ENCODE data around the gene TMUB1. TPM values are rescaled to one million over a fixed set of nuclear protein-coding genes. Genes with fewer than 3 reads are reported as not detected.

Gene TMUB1, protein sequence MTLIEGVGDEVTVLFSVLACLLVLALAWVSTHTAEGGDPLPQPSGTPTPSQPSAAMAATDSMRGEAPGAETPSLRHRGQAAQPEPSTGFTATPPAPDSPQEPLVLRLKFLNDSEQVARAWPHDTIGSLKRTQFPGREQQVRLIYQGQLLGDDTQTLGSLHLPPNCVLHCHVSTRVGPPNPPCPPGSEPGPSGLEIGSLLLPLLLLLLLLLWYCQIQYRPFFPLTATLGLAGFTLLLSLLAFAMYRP
- total RNA-seq (40.5 and 45.0 TPM in 2 replicates), polyA plus RNA-seq (83.1 and 91.9 TPM in 2 replicates)

- Histone ChIP-seq H3K4me1 (ENCODE audit: insufficient read depth) (peaks cover 55% of the 10 kb centered on the region), H3K4me2 (peak within 1 kb of the TSS; percentile 90), H3K4me3 (peak within 1 kb of the TSS; percentile 91), H3K36me3 (replicated peaks; ENCODE audit: insufficient read depth, low read depth) (no peaks in the 10 kb centered on the region), H3K79me2 (peaks cover 53% of the 10 kb centered on the region), H3K9me2 (replicated peaks; ENCODE audit: insufficient read depth) (no peaks in the 10 kb centered on the region), H3K27ac (peak within 1 kb of the TSS; percentile 94), H4K20me1 (ENCODE audit: insufficient read depth, poor library complexity, severe bottlenecking) (peaks cover 9% of the 10 kb centered on the region), H3K9me3 (ENCODE audit: low read depth) (no peaks in the 10 kb centered on the region), H2AFZ (peak within 1 kb of the TSS; percentile 79), H3K27me3 (no peaks in the 10 kb centered on the region)
- DNase-seq (ENCODE audit: low spot score) = peak; percentile 88
- under 1% methylated on average over 55 of the region's 69 CpGs for whole genome bisulfite sequencing (ENCODE audit: low lambda C conversion rate, missing lambda C conversion rate)
- TF ChIP-seq EZH2phosphoT487 (IDR thresholded peaks at IDR 0.05; ENCODE audit: low read depth, severe bottlenecking, unreplicated experiment) = no peak
- TF ChIP-seq EZH2 (IDR thresholded peaks at IDR 0.05; ENCODE audit: borderline replicate concordance) = no peak
- no peak for TF ChIP-seq CTCF (IDR thresholded peaks at IDR 0.05; ENCODE audit: poor library complexity)
Measured at GRCh38 chr7:151083071-151083823, at the start of gene TMUB1. TSS of gene TMUB1 (minus strand) at chr7:151083493. CDS start at chr7:151082563, 930 bp downstream.

DNA sequence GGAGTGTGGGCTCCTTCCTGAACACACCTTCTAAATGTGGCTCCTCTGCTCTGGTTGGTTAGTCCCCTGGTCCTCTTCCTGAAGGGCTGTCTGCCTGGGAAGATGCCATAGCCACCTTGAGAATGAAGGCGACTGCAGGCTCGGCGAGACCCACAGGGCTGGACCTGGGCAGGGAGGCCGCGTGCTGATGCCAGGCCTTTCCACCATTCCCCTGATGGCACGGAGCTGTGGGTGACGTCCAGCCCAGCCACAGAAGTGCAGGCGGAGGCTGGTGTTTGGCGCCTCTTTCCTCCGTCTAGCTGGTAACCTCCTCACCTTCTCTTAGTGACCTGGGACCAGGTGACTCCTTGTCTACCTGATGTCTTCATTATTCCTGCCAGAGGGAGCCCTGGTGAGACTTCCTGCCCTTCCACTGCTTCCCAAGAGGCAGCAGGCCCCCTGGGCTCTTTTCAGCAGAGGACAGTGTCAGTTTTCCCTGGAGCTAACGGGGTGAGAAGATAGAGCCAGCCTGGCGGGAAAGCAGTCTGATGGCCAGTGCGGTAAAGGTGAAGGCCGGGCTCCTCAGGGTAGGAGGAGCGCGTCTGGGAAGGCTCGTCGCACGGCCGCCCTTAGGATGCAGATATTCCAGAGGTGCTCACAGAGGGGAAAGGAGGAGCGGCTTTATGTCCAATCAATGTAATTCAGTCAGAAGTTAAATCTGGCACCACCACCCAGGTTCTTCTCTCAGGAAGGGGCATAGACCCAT is 49.3 kb upstream of the TMUB1 start:
- H3K36me3 ChIP-seq (replicated peaks; ENCODE audit: insufficient read depth, low read depth) = no peaks in the 10 kb centered on the region
- no peaks in the 10 kb centered on the region for H3K27me3 ChIP-seq
- H3K4me1 ChIP-seq (ENCODE audit: insufficient read depth) = no peaks in the 10 kb centered on the region
- H3K27ac ChIP-seq = no peak overlapping the region
- H3K9me3 ChIP-seq (ENCODE audit: low read depth) = no peaks in the 10 kb centered on the region
- H3K79me2 ChIP-seq = no peaks in the 10 kb centered on the region
- no peak overlapping the region for H3K4me3 ChIP-seq
- 97% methylated on average over 21 of the region's 21 CpGs for WGBS (ENCODE audit: low lambda C conversion rate, missing lambda C conversion rate)
- no peak overlapping the region for H3K4me2 ChIP-seq
- no peak for DNase-seq (ENCODE audit: low spot score)
- TF ChIP-seq EZH2phosphoT487 (IDR thresholded peaks at IDR 0.05; ENCODE audit: low read depth, severe bottlenecking, unreplicated experiment) = no peak
- no peak for TF ChIP-seq CTCF (IDR thresholded peaks at IDR 0.05; ENCODE audit: poor library complexity)
- no peak for TF ChIP-seq EZH2 (IDR thresholded peaks at IDR 0.05; ENCODE audit: borderline replicate concordance)
- no peak overlapping the region for H2AFZ ChIP-seq
- no peaks in the 10 kb centered on the region for H4K20me1 ChIP-seq (ENCODE audit: insufficient read depth, poor library complexity, severe bottlenecking)
- no peaks in the 10 kb centered on the region for H3K9me2 ChIP-seq (replicated peaks; ENCODE audit: insufficient read depth)

GRCh38 chr7:151131592-151132293 is 48.5 kb upstream of the TMUB1 start:
- Histone ChIP-seq H2AFZ (no peak overlapping the region), H3K4me2 (no peak overlapping the region), H3K4me1 (ENCODE audit: insufficient read depth) (no peaks in the 10 kb centered on the region), H3K9me2 (replicated peaks; ENCODE audit: insufficient read depth) (no peaks in the 10 kb centered on the region), H3K4me3 (no peak overlapping the region), H3K27ac (no peak overlapping the region), H3K9me3 (ENCODE audit: low read depth) (no peaks in the 10 kb centered on the region), H3K79me2 (no peaks in the 10 kb centered on the region), H3K36me3 (replicated peaks; ENCODE audit: insufficient read depth, low read depth) (no peaks in the 10 kb centered on the region), H4K20me1 (ENCODE audit: insufficient read depth, poor library complexity, severe bottlenecking) (peaks cover 6% of the 10 kb centered on the region), H3K27me3 (no peaks in the 10 kb centered on the region)
- no peak for DNase-seq (ENCODE audit: low spot score)
- no peak for TF ChIP-seq EZH2 (IDR thresholded peaks at IDR 0.05; ENCODE audit: borderline replicate concordance)
- no peak for TF ChIP-seq EZH2phosphoT487 (IDR thresholded peaks at IDR 0.05; ENCODE audit: low read depth, severe bottlenecking, unreplicated experiment)
- no peak for TF ChIP-seq CTCF (IDR thresholded peaks at IDR 0.05; ENCODE audit: poor library complexity)
- 88% methylated on average over 19 of the region's 19 CpGs for WGBS (ENCODE audit: low lambda C conversion rate, missing lambda C conversion rate)

Data from hepatocyte (in vitro differentiated cells).